IMR-90 (cell line): ENCODE measurements around the gene TINAGL1. TPM values are rescaled to one million over a fixed set of nuclear protein-coding genes. Genes with fewer than 3 reads are reported as not detected.

Experiments used
- ATAC-seq: fragments of 200-7000 bp; cut with Tn5 transposase; 2 replicates; pipeline ENCODE4 v1.9.1; 2020; ENCODE audit warnings: low read depth, mild to moderate bottlenecking, moderate library complexity
- BruUV-seq: library from RNA; stranded (reverse); fragments of 400-500 nt; replicated peaks from 2 replicates; lab custom pipeline; 2021; lab: Mats Ljungman, UMichigan
- CTCF ChIA-PET: fragments of 300-600 bp; formaldehyde crosslinking; extraction: SDS; loops from one replicate; lab custom pipeline; 2021; ENCODE audit warnings: antibody characterized with exemption; lab: Yijun Ruan, JAX
- POLR2A ChIA-PET: fragments of 300-600 bp; sonication (Branson Sonifier 250); formaldehyde crosslinking; loops from one replicate; lab custom pipeline; 2022; ENCODE audit warnings: antibody characterized with exemption; ENCODE audit not compliant: unreplicated experiment; lab: Charles Lee
- DNase-seq: peaks from one replicate; pipeline ENCODE4 v3.0.0; 2013
- H2AFZ ChIP-seq: replicated peaks from 2 replicates; pipeline ENCODE3; 2013; ENCODE audit warnings: low read length, mild to moderate bottlenecking; ENCODE audit not compliant: poor library complexity
- H2AK5ac ChIP-seq: 2 replicates; pipeline ENCODE4 v1.6.1; 2013; ENCODE audit warnings: low read depth, low read length, inconsistent platforms
- H2AK9ac ChIP-seq: replicated peaks from 2 replicates; pipeline ENCODE3; 2013; ENCODE audit warnings: mild to moderate bottlenecking, low read depth, low read length, moderate library complexity; ENCODE audit not compliant: poor library complexity
- H2BK120ac ChIP-seq: 2 replicates; pipeline ENCODE4 v1.6.1; 2013; ENCODE audit warnings: low read depth, low read length, inconsistent platforms
- H2BK15ac ChIP-seq: 3 replicates; pipeline ENCODE4 v1.6.1; 2013; ENCODE audit warnings: low read depth, low read length, inconsistent platforms
- H2BK20ac ChIP-seq: 2 replicates; pipeline ENCODE4 v1.6.1; 2013; ENCODE audit warnings: low read depth, mild to moderate bottlenecking, inconsistent platforms, low read length, moderate library complexity
- H2BK5ac ChIP-seq: 2 replicates; pipeline ENCODE4 v1.6.1; 2013; ENCODE audit warnings: mild to moderate bottlenecking, low read depth, low read length, inconsistent platforms; ENCODE audit not compliant: poor library complexity, severe bottlenecking
- H3K14ac ChIP-seq: replicated peaks from 2 replicates; pipeline ENCODE4 v1.6.1; 2013; ENCODE audit warnings: low read depth, low read length, inconsistent platforms
- H3K18ac ChIP-seq: 2 replicates; pipeline ENCODE4 v1.6.1; 2013; ENCODE audit warnings: low read depth, low read length, control low read depth
- H3K23ac ChIP-seq: 2 replicates; pipeline ENCODE4 v1.6.1; 2013; ENCODE audit warnings: low read depth, low read length, inconsistent platforms
- H3K27ac ChIP-seq: 2 replicates; pipeline ENCODE4 v1.5.1; 2013; ENCODE audit warnings: mild to moderate bottlenecking, control low read depth, low read length; ENCODE audit not compliant: insufficient read depth
- H3K27me3 ChIP-seq: 2 replicates; pipeline ENCODE4 v1.6.1; 2013; ENCODE audit warnings: low read length; ENCODE audit not compliant: control insufficient read depth, insufficient read depth
- H3K36me3 ChIP-seq: 2 replicates; pipeline ENCODE4 v1.6.1; 2013; ENCODE audit warnings: low read length, mixed read lengths; ENCODE audit not compliant: control insufficient read depth, insufficient read depth
- H3K4ac ChIP-seq: 2 replicates; pipeline ENCODE4 v1.6.1; 2013; ENCODE audit warnings: low read depth, low read length, inconsistent platforms
- H3K4me1 ChIP-seq: 2 replicates; pipeline ENCODE4 v1.6.1; 2013; ENCODE audit warnings: low read length, mixed read lengths; ENCODE audit not compliant: control insufficient read depth, insufficient read depth
- H3K4me2 ChIP-seq: 2 replicates; pipeline ENCODE4 v1.6.1; 2013; ENCODE audit warnings: low read depth, mild to moderate bottlenecking, control low read depth, low read length, moderate library complexity
- H3K4me3 ChIP-seq: 2 replicates; pipeline ENCODE4 v1.5.1; 2013; ENCODE audit warnings: low read depth, mild to moderate bottlenecking, control low read depth, low read length, moderate library complexity; ENCODE audit not compliant: insufficient read depth
- H3K56ac ChIP-seq: 2 replicates; pipeline ENCODE4 v1.6.1; 2013; ENCODE audit warnings: low read length, inconsistent platforms; ENCODE audit not compliant: insufficient read depth; ENCODE audit errors: extremely low read depth
- H3K79me1 ChIP-seq, 2 experiments: 2 replicates each; pipeline ENCODE4 v1.6.1; 2013; ENCODE audit warnings: low read length in 2 of 2, inconsistent platforms in 1 of 2, low read depth in 1 of 2
- H3K9ac ChIP-seq: 2 replicates; pipeline ENCODE4 v1.6.1; 2013; ENCODE audit warnings: low read depth, low read length, control low read depth
- H3K9me1 ChIP-seq: 2 replicates; pipeline ENCODE4 v1.6.1; 2013; ENCODE audit warnings: low read length, inconsistent platforms; ENCODE audit not compliant: insufficient read depth
- H3K9me3 ChIP-seq: 2 replicates; pipeline ENCODE4 v1.6.1; 2013; ENCODE audit warnings: low read length; ENCODE audit not compliant: control insufficient read depth, insufficient read depth
- H4K20me1 ChIP-seq: 2 replicates; pipeline ENCODE4 v1.6.1; 2013; ENCODE audit warnings: low read length, inconsistent platforms; ENCODE audit not compliant: insufficient read depth
- H4K5ac ChIP-seq: 2 replicates; pipeline ENCODE4 v1.6.1; 2013; ENCODE audit warnings: mild to moderate bottlenecking, low read depth, low read length, control low read depth
- H4K8ac ChIP-seq, 2 experiments: 2 replicates each; pipeline ENCODE4 v1.6.1; 2013; ENCODE audit warnings: low read depth in 2 of 2, low read length in 2 of 2, control low read depth in 1 of 2, inconsistent platforms in 1 of 2
- H4K91ac ChIP-seq: 2 replicates; pipeline ENCODE4 v1.6.1; 2013; ENCODE audit warnings: low read depth, low read length, inconsistent platforms; ENCODE audit not compliant: insufficient read depth
- BHLHE40 ChIP-seq: fragments of 150-350 bp; IDR thresholded peaks from 2 replicates; pipeline ENCODE4 v1.6.1; 2016; ENCODE audit warnings: mild to moderate bottlenecking, low read depth, low read length
- CEBPB ChIP-seq: IDR thresholded peaks from 2 replicates; pipeline ENCODE4 v1.6.1; 2012; ENCODE audit warnings: low read depth, low read length, improper control_type of control experiment
- CHD1 ChIP-seq: IDR thresholded peaks from 2 replicates; pipeline ENCODE4 v1.6.1; 2012; ENCODE audit warnings: low read depth, low read length, improper control_type of control experiment
- FOS ChIP-seq: fragments of 150-350 bp; IDR thresholded peaks from 2 replicates; pipeline ENCODE4 v1.6.1; 2016; ENCODE audit warnings: low read depth, low read length
- MAFK ChIP-seq: IDR thresholded peaks from 2 replicates; pipeline ENCODE4 v1.6.1; 2012; ENCODE audit warnings: low read depth, low read length, improper control_type of control experiment
- MAZ ChIP-seq: IDR thresholded peaks from 2 replicates; pipeline ENCODE4 v1.6.1; 2012; ENCODE audit warnings: low read depth, mild to moderate bottlenecking, low read length, improper control_type of control experiment, moderate library complexity, borderline replicate concordance
- MXI1 ChIP-seq: IDR thresholded peaks from 2 replicates; pipeline ENCODE4 v1.6.1; 2012; ENCODE audit warnings: low read depth, mild to moderate bottlenecking, low read length, moderate library complexity, borderline replicate concordance
- NFE2L2 ChIP-seq: fragments of 150-350 bp; IDR thresholded peaks from 2 replicates; pipeline ENCODE4 v1.6.1; 2016; ENCODE audit warnings: low read depth, mild to moderate bottlenecking, low read length
- POLR2A ChIP-seq: IDR thresholded peaks from 2 replicates; pipeline ENCODE4 v1.6.1; 2012; ENCODE audit warnings: mild to moderate bottlenecking, low read depth, low read length
- RAD21 ChIP-seq: IDR thresholded peaks from 2 replicates; pipeline ENCODE4 v1.6.1; 2012; ENCODE audit warnings: low read length, improper control_type of control experiment
- RCOR1 ChIP-seq: IDR thresholded peaks from 2 replicates; pipeline ENCODE4 v1.6.1; 2012; ENCODE audit warnings: mild to moderate bottlenecking, low read length, improper control_type of control experiment; ENCODE audit not compliant: insufficient replicate concordance
- RFX5 ChIP-seq: IDR thresholded peaks from 2 replicates; pipeline ENCODE4 v1.8.0; 2012; ENCODE audit warnings: low read depth, mild to moderate bottlenecking, low read length, moderate library complexity
- SMC3 ChIP-seq: fragments of 150-350 bp; IDR thresholded peaks from 2 replicates; pipeline ENCODE4 v1.6.1; 2016; ENCODE audit warnings: low read depth, mild to moderate bottlenecking, antibody characterized with exemption, low read length, moderate library complexity
- WGBS, 2 experiments: methylation state at CpG; one replicate each; pipeline versions ENCODE4 v1.1.5 to v1.1.7; 2013; ENCODE audit warnings: missing lambda C conversion rate in 2 of 2; ENCODE audit not compliant: insufficient read length in 1 of 2; ENCODE audit errors: extremely low coverage in 2 of 2; 5-methylcytosine and 5-hydroxymethylcytosine counted together
- dilution Hi-C: fragments of 300-500 bp; cut with HindIII; formaldehyde crosslinking; loops from one replicate; pipeline ENCODE4 v1.14.3; 2018; ENCODE audit warnings: low sequenced_read_pairs; ENCODE audit not compliant: unreplicated experiment
- in situ Hi-C: fragments of 300-500 bp; cut with MboI; formaldehyde crosslinking; loops from 3 replicates; pipeline ENCODE4 v1.14.3; 2019; ENCODE audit warnings: low sequenced_read_pairs, inconsistent platforms, mixed read lengths
- intact Hi-C: fragments of 100-400 bp; cut with micrococcal nuclease; formaldehyde crosslinking; loops from 2 replicates; pipeline ENCODE4 v1.10.0; 2022
- polyA plus RNA-seq, 3 experiments: library from polyadenylated mRNA; depleted of rRNA; stranded (reverse); fragments of >200 nt; gene quantifications; 2 replicates each; pipeline ENCODE4 v1.2.3, GENCODE V29; 2012; ENCODE audit warnings: low replicate concordance in 1 of 3
- total RNA-seq: library from RNA; depleted of rRNA; stranded (reverse); fragments of >200 nt; gene quantifications from 2 replicates; pipeline ENCODE4 v1.2.3, GENCODE V29; 2012
- TF ChIP-seq, protein P1 (sequence below): conservative IDR thresholded peaks from 2 replicates; pipeline ENCODE4 v1.5.1; 2012; ENCODE audit warnings: mild to moderate bottlenecking, low read depth, low read length, improper control_type of control experiment
- TF ChIP-seq, protein P2 (sequence below): fragments of 150-350 bp; IDR thresholded peaks from 2 replicates; pipeline ENCODE4 v1.6.1; 2017; ENCODE audit warnings: mild to moderate bottlenecking, antibody characterized with exemption, low read length, low read depth
- TF ChIP-seq, protein P3 (sequence below): fragments of 150-350 bp; IDR thresholded peaks from 2 replicates; pipeline ENCODE4 v1.6.1; 2016; ENCODE audit warnings: low read depth, mild to moderate bottlenecking, low read length, moderate library complexity, borderline replicate concordance

Gene TINAGL1
- total and polyA plus RNA-seq, 2 of the 4 experiments (the other 2 are of a cell fraction), result 0.54 to 1.5 TPM

DNA sequence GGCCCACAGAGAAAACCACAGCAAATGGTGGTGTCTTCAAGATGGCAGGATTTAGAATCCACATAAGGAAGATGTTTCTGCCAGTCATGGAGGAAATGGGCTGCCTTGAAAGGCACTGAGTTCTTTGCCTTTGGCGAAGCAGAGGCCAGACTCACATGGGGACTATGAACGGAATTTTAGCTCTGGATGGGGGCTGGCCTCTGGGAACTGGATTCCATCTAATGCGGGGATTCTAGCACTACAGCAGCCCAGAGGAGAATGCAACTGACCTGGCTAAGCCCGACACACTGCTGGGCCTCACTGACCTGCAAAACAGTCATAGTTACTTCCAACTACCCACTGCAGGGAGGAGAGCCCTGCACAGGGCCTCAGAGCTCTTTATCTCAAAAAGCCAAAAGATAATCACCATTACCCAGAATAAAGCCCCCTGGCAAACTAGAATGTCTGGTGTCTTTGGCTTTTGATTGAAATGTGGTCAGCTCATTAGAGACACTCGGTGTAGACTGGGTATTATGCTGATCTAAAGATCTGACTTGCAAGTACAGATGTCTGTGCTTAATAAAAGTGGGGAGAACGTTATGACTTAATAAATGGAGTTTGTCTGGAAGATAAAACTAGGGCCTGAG is 52.7 kb downstream of the TINAGL1 start:
- no peak for ATAC-seq
- Histone ChIP-seq H2AK9ac (no peak overlapping the region), H2BK20ac (no peak overlapping the region), H3K27me3 (no peaks in the 10 kb centered on the region), H2BK120ac (no peak overlapping the region), H4K91ac (no peak overlapping the region), H3K27ac (no peak overlapping the region), H4K20me1 (peaks cover 14% of the 10 kb centered on the region; the same call in 1 of the 2 replicates), H3K36me3 (peaks cover 38% of the 10 kb centered on the region), H3K4ac (no peak overlapping the region), H4K5ac (no peak overlapping the region), H3K9me1 (peaks cover 13% of the 10 kb centered on the region; the same call in 1 of the 2 replicates), H3K4me3 (no peak overlapping the region), H2BK15ac (no peak overlapping the region), H3K4me2 (no peak overlapping the region), H3K23ac (no peak overlapping the region), H3K56ac (no peak overlapping the region), H4K8ac (no peak overlapping the region), H3K9ac (no peak overlapping the region), H3K18ac (no peak overlapping the region), H2AK5ac (no peak overlapping the region), H2AFZ (no peak overlapping the region), H2BK5ac (no peak overlapping the region), H3K79me1 (peaks cover 9 to 15% of the 10 kb centered on the region in 2 experiments; a peak in 3 of 4 replicates), H3K9me3 (no peaks in the 10 kb centered on the region), H3K4me1 (peaks cover 8% of the 10 kb centered on the region), H3K14ac (no peak overlapping the region)
- in situ Hi-C loops, result no loop called here
- CTCF ChIA-PET, result interaction anchor here (0.8 kb wide), 1 partner anchor 14 kb away, joined by 3 read pairs; no protein-coding TSS in a partner anchor
- intact Hi-C loops, result no loop called here
- no TSS peak for BruUV-seq
- DNase-seq, result no peak
- POLR2A ChIA-PET, result no interaction called here
- WGBS, 2 experiments, result 100% methylated on average over 1 of the region's 6 CpGs; no CpG with 5 or more reads in 1 of the 2 experiments
- no peak for TF ChIP-seq BHLHE40
- TF ChIP-seq MXI1, result no peak
- TF ChIP-seq, protein P1, sequence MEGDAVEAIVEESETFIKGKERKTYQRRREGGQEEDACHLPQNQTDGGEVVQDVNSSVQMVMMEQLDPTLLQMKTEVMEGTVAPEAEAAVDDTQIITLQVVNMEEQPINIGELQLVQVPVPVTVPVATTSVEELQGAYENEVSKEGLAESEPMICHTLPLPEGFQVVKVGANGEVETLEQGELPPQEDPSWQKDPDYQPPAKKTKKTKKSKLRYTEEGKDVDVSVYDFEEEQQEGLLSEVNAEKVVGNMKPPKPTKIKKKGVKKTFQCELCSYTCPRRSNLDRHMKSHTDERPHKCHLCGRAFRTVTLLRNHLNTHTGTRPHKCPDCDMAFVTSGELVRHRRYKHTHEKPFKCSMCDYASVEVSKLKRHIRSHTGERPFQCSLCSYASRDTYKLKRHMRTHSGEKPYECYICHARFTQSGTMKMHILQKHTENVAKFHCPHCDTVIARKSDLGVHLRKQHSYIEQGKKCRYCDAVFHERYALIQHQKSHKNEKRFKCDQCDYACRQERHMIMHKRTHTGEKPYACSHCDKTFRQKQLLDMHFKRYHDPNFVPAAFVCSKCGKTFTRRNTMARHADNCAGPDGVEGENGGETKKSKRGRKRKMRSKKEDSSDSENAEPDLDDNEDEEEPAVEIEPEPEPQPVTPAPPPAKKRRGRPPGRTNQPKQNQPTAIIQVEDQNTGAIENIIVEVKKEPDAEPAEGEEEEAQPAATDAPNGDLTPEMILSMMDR, result no peak
- TF ChIP-seq CHD1, result no peak
- no peak for TF ChIP-seq SMC3
- TF ChIP-seq, protein P2, sequence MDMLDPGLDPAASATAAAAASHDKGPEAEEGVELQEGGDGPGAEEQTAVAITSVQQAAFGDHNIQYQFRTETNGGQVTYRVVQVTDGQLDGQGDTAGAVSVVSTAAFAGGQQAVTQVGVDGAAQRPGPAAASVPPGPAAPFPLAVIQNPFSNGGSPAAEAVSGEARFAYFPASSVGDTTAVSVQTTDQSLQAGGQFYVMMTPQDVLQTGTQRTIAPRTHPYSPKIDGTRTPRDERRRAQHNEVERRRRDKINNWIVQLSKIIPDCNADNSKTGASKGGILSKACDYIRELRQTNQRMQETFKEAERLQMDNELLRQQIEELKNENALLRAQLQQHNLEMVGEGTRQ, result no peak
- TF ChIP-seq, protein P3, sequence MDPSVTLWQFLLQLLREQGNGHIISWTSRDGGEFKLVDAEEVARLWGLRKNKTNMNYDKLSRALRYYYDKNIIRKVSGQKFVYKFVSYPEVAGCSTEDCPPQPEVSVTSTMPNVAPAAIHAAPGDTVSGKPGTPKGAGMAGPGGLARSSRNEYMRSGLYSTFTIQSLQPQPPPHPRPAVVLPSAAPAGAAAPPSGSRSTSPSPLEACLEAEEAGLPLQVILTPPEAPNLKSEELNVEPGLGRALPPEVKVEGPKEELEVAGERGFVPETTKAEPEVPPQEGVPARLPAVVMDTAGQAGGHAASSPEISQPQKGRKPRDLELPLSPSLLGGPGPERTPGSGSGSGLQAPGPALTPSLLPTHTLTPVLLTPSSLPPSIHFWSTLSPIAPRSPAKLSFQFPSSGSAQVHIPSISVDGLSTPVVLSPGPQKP, result no peak
- no peak for TF ChIP-seq CEBPB
- no peak for TF ChIP-seq NFE2L2
- TF ChIP-seq POLR2A, result no peak
- TF ChIP-seq RAD21, result no peak
- no peak for TF ChIP-seq MAZ
- no peak for TF ChIP-seq FOS
- no peak for TF ChIP-seq RCOR1
- TF ChIP-seq MAFK, result no peak
- no peak for TF ChIP-seq RFX5
- dilution Hi-C loops, result no loop called here
